HG03175 (cell line): ENCODE data around the gene HEXD.
"Not testable (repeated sequence)": the region's sequence is repeated elsewhere in the genome, so short reads cannot be mapped to it uniquely, and the experiment has no call there.

ENCODE experiments used
- ATAC-seq: cut with Tn5 transposase; IDR thresholded peaks from one replicate; pipeline ENCODE4 v1.9.1; 2021; ENCODE audit warnings: mild to moderate bottlenecking, moderate library complexity; ENCODE audit not compliant: unreplicated experiment

The HEXD gene

GRCh38 chr17:82418001-82418986 lies at the start of gene HEXD, which contains the start of gene OGFOD3:
TSS of gene HEXD (plus strand) at chr17:82418347. CDS start at chr17:82419800, 1,453 bp downstream.
TSS of gene OGFOD3 (minus strand) at chr17:82418586. CDS start at chr17:82418485, 101 bp downstream.
- peak; percentile 79 for ATAC-seq

- ATAC-seq = no peak
These were observed 48.9 kb upstream of the HEXD start for GRCh38 chr17:82369211-82369610.

GRCh38 chr17:82370471-82371332 lies 47.4 kb upstream of the HEXD start:
- ATAC-seq = peak; percentile 60

GRCh38 chr17:82371333-82372248 lies 46.6 kb upstream of the HEXD start, which contains the start of gene UTS2R:
TSS of gene UTS2R (plus strand) at chr17:82371765. CDS start at chr17:82374325, 2,560 bp downstream.
- ATAC-seq = no peak

GRCh38 chr17:82372249-82373071 lies 45.7 kb upstream of the HEXD start:
- no peak for ATAC-seq

GRCh38 chr17:82373072-82373452 lies 45.1 kb upstream of the HEXD start:
- ATAC-seq = not testable (repeated sequence)

GRCh38 chr17:82373731-82374625 lies 44.2 kb upstream of the HEXD start:
- no peak for ATAC-seq

- ATAC-seq = no peak
These were observed 43.4 kb upstream of the HEXD start for GRCh38 chr17:82374626-82375331.

- ATAC-seq = no peak
These were observed 42.6 kb upstream of the HEXD start for GRCh38 chr17:82375359-82376041.

- ATAC-seq = no peak
These were observed 42.0 kb upstream of the HEXD start for GRCh38 chr17:82376042-82376730.

- not testable (repeated sequence) for ATAC-seq
These were observed 40.9 kb upstream of the HEXD start for GRCh38 chr17:82377294-82377693.

GRCh38 chr17:82377924-82378740 lies 40.0 kb upstream of the HEXD start:
- ATAC-seq = no peak

GRCh38 chr17:82378741-82379021 lies 39.5 kb upstream of the HEXD start:
- ATAC-seq = no peak

- ATAC-seq = no peak
These were observed 37.1 kb upstream of the HEXD start for GRCh38 chr17:82380860-82381702.

GRCh38 chr17:82381703-82382009 lies 36.5 kb upstream of the HEXD start:
- not testable (repeated sequence) for ATAC-seq
